Activated T-cell treated with anti-CD3 and anti-CD28 coated beads for 1 hour (primary cell): ENCODE data around the gene INPP5D.

Source experiments
- DNase-seq: peaks from one replicate; pipeline ENCODE4 v3.0.0-alpha.2; 2020; ENCODE audit warnings: low read depth

The INPP5D gene

GRCh38 chr2:233210843-233211547 lies 150.9 kb downstream of the INPP5D start:
- no peak for DNase-seq

GRCh38 chr2:233211548-233211895 lies 151.4 kb downstream of the INPP5D start:
- DNase-seq, result no peak

- no peak for DNase-seq
Observed at GRCh38 chr2:233213011-233213410, 152.9 kb downstream of the INPP5D start.

- DNase-seq, result no peak
Observed at GRCh38 chr2:233213975-233214374, 153.8 kb downstream of the INPP5D start.

- DNase-seq, result no peak
Observed at GRCh38 chr2:233217892-233218377, 157.8 kb downstream of the INPP5D start.

GRCh38 chr2:233218836-233219235 lies 158.7 kb downstream of the INPP5D start:
- no peak for DNase-seq

GRCh38 chr2:233219848-233220247 lies 159.7 kb downstream of the INPP5D start:
- no peak for DNase-seq

- DNase-seq, result no peak
Observed at GRCh38 chr2:233221378-233222063, 161.4 kb downstream of the INPP5D start.

- DNase-seq, result no peak
Observed at GRCh38 chr2:233223059-233223894, 163.1 kb downstream of the INPP5D start.

GRCh38 chr2:233225230-233226068 lies 165.3 kb downstream of the INPP5D start:
- DNase-seq, result no peak

GRCh38 chr2:233226511-233227031 lies 166.4 kb downstream of the INPP5D start:
- no peak for DNase-seq

- DNase-seq, result no peak
Observed at GRCh38 chr2:233227346-233227978, 167.3 kb downstream of the INPP5D start.

- DNase-seq, result no peak
Observed at GRCh38 chr2:233228376-233228775, 168.2 kb downstream of the INPP5D start.

GRCh38 chr2:233233618-233234230 lies 173.6 kb downstream of the INPP5D start:
- DNase-seq, result no peak

GRCh38 chr2:233234264-233234663 lies 174.1 kb downstream of the INPP5D start:
- DNase-seq, result no peak

- no peak for DNase-seq
Observed at GRCh38 chr2:233234996-233235395, 174.9 kb downstream of the INPP5D start.

- no peak for DNase-seq
Observed at GRCh38 chr2:233235977-233236376, 175.8 kb downstream of the INPP5D start.

GRCh38 chr2:233236820-233237589 lies 176.9 kb downstream of the INPP5D start:
- DNase-seq, result no peak

GRCh38 chr2:233240897-233241296 lies 180.8 kb downstream of the INPP5D start:
- DNase-seq, result no peak

- no peak for DNase-seq
Observed at GRCh38 chr2:233241803-233242202, 181.7 kb downstream of the INPP5D start.
